SK-N-SH (cell line): Measurements from ENCODE around the gene HEPHL1.

Experiments used
- CTCF ChIP-seq: fragments of 200-600 bp; sonication (generic); IDR thresholded peaks from 2 replicates; pipeline ENCODE4 v1.6.1; 2017; ENCODE audit warnings: antibody characterized with exemption, mild to moderate bottlenecking, moderate library complexity
- EP300 ChIP-seq, 2 experiments: IDR thresholded peaks; 2 replicates each; pipeline versions ENCODE4 v1.4.0 to v1.6.1; 2012; ENCODE audit warnings: borderline replicate concordance in 1 of 2, low read depth in 1 of 2, low read length in 1 of 2
- MAX ChIP-seq: IDR thresholded peaks from 2 replicates; pipeline ENCODE4 v1.4.0; 2012; ENCODE audit warnings: low read depth
- NFIC ChIP-seq: IDR thresholded peaks from 2 replicates; pipeline ENCODE4 v1.4.0; 2012; ENCODE audit warnings: borderline replicate concordance
- PBX3 ChIP-seq: IDR thresholded peaks from 2 replicates; pipeline ENCODE4; 2012
- POLR2AphosphoS5 ChIP-seq: IDR thresholded peaks from 2 replicates; pipeline ENCODE4 v1.6.1; 2012; ENCODE audit warnings: low read depth, low read length
- RAD21 ChIP-seq: IDR thresholded peaks from 2 replicates; pipeline ENCODE4 v1.6.1; 2012; ENCODE audit warnings: mild to moderate bottlenecking, low read length
- RFX5 ChIP-seq: IDR thresholded peaks from 2 replicates; pipeline ENCODE4 v1.6.1; 2012; ENCODE audit warnings: mild to moderate bottlenecking, improper control_type of control experiment, low read length
- YY1 ChIP-seq: IDR thresholded peaks from 2 replicates; pipeline ENCODE4 v1.4.0; 2012; ENCODE audit warnings: low read depth, mild to moderate bottlenecking

GRCh38 chr11:94017446-94017845, 3.7 kb upstream of the HEPHL1 start:
- TF ChIP-seq CTCF (no peak), NFIC (no peak), RFX5 (no peak), YY1 (no peak), POLR2AphosphoS5 (no peak), EP300 (IDR thresholded peaks at IDR 0.05; ENCODE audit: borderline replicate concordance in 1 of 2, low read depth in 1 of 2, low read length in 1 of 2) (no peak), MAX (no peak), PBX3 (no peak), RAD21 (no peak)
